Spleen (tissue), 7 donors: Measurements from ENCODE around the gene CD302.

Source experiments
- POLR2AphosphoS5 ChIP-seq, 3 donors: sonication (generic); formaldehyde crosslinking; IDR thresholded peaks; one replicate each; pipeline ENCODE4 v1.5.1; 2017; ENCODE audit warnings: antibody characterized with exemption in 3 of 3
- TF ChIP-seq, protein P1 (sequence below), 11 experiments: fragments of 200-600 bp in 7 of 11; fragments of 450-650 bp in 4 of 11; sonication (generic) in 4 of 11; IDR thresholded peaks in 8 of 11; conservative IDR thresholded peaks in 3 of 11; 1 replicate in 7 of 11; 2 replicates in 4 of 11; pipeline versions ENCODE4 v1.4.0 to v1.8.0; 2016 to 2021; ENCODE audit warnings: antibody characterized with exemption in 11 of 11, inconsistent platforms in 4 of 11, mild to moderate bottlenecking in 1 of 11
- donor health status: DM: no; HTN: no; CAD: no; lungs with moderate emphysema.
- donor health status: DM: no; HTN: no; CAD: no.
- donor health status: DM: no; HTN: no; CAD: no.

DNA sequence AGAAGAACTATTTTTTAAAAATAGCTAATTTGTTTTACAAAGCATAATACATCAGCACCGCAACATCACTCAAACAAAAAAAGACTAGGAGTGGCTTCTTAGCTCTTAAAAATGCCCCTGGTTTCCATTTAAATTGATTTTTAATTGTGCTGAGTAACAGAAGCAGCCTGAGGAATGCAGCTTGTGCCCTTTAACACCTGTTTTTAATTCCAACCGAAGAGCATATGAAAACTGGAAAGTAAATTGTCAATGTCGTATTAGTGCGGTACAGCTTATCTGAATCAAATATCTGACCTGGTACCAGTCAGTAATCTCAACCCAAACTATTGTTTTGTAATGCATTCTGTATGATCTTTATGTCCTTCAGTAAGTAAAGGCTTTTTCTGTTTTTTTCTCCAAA lies 13.2 kb upstream of the CD302 start:
- TF ChIP-seq, protein P1, sequence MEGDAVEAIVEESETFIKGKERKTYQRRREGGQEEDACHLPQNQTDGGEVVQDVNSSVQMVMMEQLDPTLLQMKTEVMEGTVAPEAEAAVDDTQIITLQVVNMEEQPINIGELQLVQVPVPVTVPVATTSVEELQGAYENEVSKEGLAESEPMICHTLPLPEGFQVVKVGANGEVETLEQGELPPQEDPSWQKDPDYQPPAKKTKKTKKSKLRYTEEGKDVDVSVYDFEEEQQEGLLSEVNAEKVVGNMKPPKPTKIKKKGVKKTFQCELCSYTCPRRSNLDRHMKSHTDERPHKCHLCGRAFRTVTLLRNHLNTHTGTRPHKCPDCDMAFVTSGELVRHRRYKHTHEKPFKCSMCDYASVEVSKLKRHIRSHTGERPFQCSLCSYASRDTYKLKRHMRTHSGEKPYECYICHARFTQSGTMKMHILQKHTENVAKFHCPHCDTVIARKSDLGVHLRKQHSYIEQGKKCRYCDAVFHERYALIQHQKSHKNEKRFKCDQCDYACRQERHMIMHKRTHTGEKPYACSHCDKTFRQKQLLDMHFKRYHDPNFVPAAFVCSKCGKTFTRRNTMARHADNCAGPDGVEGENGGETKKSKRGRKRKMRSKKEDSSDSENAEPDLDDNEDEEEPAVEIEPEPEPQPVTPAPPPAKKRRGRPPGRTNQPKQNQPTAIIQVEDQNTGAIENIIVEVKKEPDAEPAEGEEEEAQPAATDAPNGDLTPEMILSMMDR (IDR thresholded peaks at IDR 0.05 in 8 of 11, conservative IDR thresholded peaks at IDR 0.05 in 3 of 11) = no peak
- TF ChIP-seq POLR2AphosphoS5 (IDR thresholded peaks at IDR 0.05) = no peak
